ENCODE data around the gene HPN.

DNA sequence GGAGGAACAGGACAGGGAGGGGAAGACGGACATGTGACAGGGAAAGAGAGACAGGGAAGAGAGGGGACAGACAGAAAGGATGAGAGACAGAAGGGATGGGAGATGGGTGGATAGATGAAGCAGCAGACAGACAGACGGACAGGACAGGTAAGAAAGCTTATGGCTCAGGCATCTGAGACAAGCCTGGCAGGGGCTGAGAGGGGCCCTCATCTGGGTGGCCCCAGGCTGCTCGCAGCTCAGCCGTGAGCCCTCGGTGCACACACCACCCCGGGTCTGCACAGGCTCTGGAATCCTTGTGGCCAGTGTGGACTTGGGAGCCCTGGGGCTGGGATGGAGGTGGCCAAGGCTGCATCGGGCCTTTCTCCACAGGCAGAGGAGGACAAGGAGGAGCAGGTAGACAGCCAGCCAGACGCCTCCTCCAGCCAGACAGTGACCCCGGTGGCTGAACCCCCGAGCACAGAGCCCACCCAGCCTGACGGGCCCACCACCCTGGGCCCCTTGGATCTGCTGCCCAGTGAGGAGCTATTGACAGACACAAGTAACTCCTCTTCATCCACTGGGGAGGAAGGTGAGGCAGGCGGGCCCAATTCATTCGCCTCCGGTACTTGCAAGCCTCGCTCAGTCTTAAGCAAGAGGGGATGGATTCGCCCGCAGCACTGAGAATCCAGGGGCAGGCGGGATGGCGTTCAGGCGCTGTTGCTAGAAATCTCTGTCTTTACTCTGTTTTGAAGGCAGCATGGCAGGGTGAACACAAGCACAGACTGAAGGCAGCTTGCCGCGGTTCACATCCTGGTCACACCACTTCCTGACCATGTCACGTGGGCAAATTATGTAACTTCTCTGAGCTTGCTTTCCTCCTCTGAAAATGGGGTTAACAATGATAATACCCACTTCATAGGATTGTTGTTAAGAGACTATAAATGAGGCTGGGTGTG is 27.4 kb upstream of the HPN start:
- TF ChIP-seq, protein P1, sequence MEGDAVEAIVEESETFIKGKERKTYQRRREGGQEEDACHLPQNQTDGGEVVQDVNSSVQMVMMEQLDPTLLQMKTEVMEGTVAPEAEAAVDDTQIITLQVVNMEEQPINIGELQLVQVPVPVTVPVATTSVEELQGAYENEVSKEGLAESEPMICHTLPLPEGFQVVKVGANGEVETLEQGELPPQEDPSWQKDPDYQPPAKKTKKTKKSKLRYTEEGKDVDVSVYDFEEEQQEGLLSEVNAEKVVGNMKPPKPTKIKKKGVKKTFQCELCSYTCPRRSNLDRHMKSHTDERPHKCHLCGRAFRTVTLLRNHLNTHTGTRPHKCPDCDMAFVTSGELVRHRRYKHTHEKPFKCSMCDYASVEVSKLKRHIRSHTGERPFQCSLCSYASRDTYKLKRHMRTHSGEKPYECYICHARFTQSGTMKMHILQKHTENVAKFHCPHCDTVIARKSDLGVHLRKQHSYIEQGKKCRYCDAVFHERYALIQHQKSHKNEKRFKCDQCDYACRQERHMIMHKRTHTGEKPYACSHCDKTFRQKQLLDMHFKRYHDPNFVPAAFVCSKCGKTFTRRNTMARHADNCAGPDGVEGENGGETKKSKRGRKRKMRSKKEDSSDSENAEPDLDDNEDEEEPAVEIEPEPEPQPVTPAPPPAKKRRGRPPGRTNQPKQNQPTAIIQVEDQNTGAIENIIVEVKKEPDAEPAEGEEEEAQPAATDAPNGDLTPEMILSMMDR (IDR thresholded peaks at IDR 0.05 in 8 of 11, conservative IDR thresholded peaks at IDR 0.05 in 3 of 11), result no peak
- peak; percentile 31 to 70 (median 65) for TF ChIP-seq POLR2AphosphoS5 (IDR thresholded peaks at IDR 0.05)
